Activated CD8-positive, alpha-beta memory T cell treated with anti-CD3 and anti-CD28 coated beads for 36 hours (primary cell): ENCODE measurements around the gene KSR2. TPM values are rescaled to one million over a fixed set of nuclear protein-coding genes. Genes with fewer than 3 reads are reported as not detected.

ENCODE experiments used
- CTCF ChIA-PET: fragments of 350-600 bp; sonication (Branson Sonifier 250); formaldehyde crosslinking; loops from one replicate; lab custom pipeline; 2021; ENCODE audit warnings: antibody characterized with exemption; lab: Charles Lee
- POLR2A ChIA-PET: fragments of 350-600 bp; sonication (Branson Sonifier 250); formaldehyde crosslinking; loops from one replicate; lab custom pipeline; 2021; ENCODE audit warnings: antibody characterized with exemption; lab: Charles Lee
- total RNA-seq, 2 experiments: library from RNA; stranded (reverse); gene quantifications; one replicate each; pipeline ENCODE4 v1.2.3, GENCODE V29; 2021

The KSR2 gene
- total RNA-seq, 2 experiments from 2014 or later, result 0.02 TPM; not detected in 1

DNA sequence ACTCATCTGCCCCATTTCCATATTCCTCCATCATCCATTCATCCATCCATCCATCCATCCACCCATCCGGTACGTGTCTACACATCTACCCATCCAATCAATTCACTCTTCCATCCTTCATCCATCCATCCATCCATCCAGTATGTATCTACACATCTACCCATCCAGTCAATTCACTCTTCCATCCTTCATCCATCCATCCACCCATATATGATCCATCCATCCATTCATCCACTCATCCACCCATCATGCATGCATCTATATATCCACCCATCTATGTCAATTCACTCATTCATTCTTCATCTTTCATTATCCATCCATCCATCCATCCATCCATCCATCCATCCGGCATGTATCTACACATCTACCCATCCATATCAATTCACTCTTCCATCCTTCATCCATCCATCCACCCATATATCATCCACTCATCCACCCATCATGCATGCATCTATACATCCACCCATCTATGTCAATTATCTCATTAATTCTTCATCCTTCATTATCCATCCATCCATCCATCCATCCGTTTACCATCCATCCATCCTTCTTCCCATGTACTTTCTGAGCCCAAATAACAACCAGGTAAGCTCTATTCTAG, 498.8 kb downstream of the KSR2 start:
- CTCF ChIA-PET, result no interaction called here
- POLR2A ChIA-PET, result no interaction called here

DNA sequence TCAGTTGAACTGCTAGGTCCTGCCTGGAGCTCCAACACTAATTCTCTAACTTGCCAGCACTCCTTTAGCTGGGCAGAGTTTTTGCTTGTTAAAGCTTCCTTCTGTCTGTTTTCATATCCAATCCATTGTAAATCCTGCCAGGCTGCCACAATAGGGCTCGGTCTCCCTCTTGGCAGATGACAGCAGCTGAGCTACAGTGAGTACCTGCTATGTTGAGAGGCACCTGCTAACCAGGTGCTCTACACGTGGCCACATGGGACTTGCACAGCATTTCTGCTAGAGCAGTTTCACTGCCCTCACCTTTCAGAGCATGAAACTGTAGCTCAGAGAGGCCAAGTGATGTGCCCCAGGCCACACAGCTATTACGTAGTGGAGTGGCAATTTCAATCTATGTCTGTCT, 500.8 kb downstream of the KSR2 start:
- CTCF ChIA-PET, result no interaction called here
- POLR2A ChIA-PET, result no interaction called here

DNA sequence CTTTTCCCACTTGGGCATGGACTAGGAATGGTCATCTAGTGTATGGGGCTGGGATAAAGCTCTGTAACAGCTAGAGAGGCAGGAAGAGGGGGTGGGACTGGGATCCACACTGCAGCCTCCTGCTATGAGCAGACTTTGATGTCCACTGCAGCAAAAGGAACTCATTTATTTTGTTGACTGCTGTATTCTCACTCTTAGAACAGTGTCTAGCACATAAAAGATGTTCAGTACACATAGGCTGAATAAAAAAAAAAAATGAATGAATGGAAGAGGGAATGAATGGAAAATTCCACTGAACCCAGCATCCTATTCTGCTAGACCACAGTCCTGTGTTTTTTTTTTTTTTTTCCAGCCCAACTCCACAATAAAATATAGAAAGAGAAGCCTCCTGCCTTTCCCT, 501.2 kb downstream of the KSR2 start:
- POLR2A ChIA-PET, result no interaction called here
- CTCF ChIA-PET, result no interaction called here

DNA sequence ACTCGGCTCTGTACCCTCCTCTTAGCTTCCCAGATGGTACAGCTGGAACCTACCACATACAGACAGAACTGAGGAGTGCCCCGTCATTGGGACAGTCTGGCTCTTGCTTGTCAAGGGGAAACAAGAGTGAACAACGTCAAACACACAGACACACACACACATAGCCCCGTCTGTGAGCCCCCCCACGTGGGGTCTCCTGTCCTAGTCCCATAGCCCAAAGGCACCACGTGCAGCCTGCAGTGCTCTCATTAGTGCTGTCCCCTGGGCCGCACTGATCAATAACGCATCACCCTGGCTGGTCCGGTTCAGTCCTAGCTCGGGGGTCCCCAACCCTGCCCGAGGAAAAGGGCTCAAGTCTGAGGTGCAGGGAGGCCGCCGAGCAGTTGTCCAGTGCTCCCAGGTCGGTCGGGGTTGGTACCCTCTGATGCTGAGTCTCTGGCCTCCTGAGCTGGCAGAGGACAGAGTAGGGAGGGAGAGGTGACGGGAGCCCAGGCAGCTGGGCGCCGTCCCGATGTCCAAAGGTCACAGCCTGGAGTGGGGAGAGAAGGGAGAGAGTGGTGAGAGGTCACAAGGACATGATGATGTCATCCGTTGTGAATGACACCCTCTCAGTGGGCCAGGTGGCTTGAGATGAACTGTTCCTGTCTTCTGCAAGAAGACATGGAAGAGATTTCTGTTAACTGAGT, 502.0 kb downstream of the KSR2 start:
- ChIA-PET POLR2A (no interaction called here), CTCF (no interaction called here)

DNA sequence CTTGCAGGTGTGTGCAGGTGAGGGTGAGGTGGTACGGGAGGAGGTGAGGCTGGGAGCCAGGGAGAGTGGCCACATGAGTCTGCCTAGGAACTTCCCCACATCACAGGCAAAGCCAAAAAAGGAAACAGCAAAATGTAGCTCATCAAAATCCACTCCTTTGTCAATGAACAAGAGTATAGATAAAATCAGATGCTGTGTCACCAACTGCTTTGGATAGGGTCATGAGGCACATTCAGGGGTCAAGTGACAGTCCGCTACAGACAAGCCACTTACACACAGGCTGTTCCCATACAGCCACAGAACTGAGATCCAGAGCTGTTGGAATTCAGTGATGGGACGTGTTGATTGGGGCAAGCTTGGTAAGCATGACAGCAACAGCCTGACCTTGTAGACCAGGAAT, 507.1 kb downstream of the KSR2 start:
- POLR2A ChIA-PET, result no interaction called here
- CTCF ChIA-PET, result no interaction called here

DNA sequence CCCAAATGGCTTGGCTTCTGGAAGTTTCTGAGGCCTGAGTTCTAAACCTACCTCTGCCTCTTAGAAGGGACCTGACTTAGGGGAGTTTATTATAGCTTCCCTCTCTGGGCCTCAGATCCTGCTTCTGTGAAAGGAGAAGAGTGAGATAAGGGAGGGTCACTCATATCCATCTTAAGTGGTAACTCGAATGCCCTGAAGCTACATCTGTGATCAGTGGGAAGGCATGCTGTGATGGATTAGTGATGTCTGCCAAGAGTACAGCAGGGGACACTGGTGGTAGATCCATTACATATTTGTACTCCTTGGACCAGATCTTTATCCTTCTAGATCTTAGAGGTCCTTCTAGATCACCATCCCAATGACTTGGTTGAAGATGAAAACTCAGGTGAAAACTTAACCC, 509.6 kb downstream of the KSR2 start:
- CTCF ChIA-PET, result no interaction called here
- POLR2A ChIA-PET, result no interaction called here

DNA sequence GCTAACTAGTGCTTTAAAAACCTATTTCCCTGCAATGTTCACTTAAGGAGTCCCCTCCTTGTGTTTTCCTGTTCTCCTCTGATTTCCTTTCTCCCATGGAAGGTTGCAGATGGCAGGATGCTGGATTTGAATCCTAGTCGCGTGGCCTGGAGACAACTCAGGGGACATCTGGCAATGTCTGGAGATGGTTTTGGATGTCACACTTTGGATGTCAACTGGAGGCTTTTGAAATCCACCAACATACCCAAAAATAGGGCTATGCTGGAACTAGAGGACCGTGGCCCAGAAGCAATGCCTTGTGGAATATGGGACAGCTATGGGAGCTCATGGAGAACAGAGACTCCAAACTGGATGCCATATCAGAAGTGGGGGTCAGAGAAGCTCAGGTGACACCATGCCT, 511.6 kb downstream of the KSR2 start:
- ChIA-PET CTCF (no interaction called here), POLR2A (no interaction called here)

DNA sequence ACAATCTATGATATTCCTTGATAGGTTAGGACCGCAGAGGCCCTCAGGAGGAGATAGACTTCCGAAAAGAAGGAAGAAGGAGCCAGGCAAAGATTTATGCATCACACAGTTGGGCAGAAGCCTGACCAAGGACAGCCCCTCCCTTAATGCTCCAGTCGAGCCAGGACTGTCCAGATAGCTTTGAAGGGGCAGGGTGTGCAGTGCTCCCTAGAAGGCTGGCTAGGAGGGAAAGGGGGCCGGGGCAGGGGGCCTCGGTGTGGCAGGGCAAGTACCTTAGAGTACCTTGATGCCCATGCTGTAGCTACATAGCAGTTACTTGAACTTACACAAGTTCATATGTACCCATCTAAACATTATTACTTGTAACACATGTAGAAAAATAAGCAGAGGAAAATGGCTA, 512.7 kb downstream of the KSR2 start:
- CTCF ChIA-PET, result no interaction called here
- POLR2A ChIA-PET, result no interaction called here

DNA sequence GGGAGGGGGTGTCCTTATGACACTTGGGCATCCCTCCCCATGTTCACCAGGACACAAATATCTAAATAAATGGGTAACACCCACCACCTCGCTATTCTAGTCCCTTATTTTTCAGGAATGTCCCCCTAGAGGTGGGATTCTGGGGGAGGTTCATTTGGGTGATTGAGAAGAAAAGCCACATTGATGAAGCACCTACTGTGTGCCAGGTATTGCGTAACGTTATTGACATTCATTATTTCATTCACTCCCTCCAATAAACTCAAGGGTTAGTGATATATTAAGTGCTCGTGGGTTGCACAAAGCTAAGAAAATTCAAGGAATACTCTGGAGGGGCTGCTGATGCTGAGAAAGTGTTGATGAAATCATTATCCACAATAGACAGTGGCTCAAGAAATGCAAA, 514.8 kb downstream of the KSR2 start:
- ChIA-PET POLR2A (no interaction called here), CTCF (no interaction called here)

DNA sequence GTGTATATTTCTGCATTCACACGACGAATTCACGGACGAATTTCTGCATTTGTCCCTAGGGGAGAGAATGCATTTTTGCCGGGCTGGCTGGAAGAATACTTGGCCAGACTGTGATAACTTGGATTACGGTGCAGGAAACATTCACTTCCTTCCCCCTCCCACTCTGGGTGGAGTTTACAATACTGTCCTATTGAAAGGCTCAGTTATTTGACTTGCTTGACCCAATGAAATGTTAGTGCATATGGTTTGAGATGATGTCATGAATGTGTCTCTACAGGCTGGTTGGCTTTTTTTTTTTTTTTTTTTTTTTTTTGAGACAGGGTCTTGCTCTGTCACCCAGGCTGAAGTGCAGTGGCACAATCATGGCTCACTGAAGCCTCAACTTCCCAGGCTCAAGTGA, 516.7 kb downstream of the KSR2 start:
- CTCF ChIA-PET, result no interaction called here
- POLR2A ChIA-PET, result no interaction called here

DNA sequence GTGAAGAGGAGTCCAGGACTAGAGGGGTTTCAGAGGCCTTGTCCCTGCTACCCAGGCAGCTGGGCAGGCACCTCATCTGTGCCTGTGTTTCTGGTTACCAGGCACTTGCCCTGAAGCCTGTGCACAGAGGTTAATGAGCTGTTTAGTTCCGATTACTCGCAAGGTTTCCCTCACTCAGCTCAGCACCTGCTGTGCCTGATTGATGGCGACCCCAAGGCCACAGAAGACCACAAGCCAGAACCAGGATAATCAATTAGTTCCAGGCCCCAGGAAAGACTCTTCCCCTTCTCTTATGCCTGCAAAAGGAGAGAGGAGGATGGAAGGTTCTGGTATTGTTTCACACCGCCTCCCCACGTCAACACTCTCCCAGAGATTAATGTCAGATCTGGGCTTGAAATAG, 518.6 kb downstream of the KSR2 start:
- ChIA-PET POLR2A (no interaction called here), CTCF (no interaction called here)

DNA sequence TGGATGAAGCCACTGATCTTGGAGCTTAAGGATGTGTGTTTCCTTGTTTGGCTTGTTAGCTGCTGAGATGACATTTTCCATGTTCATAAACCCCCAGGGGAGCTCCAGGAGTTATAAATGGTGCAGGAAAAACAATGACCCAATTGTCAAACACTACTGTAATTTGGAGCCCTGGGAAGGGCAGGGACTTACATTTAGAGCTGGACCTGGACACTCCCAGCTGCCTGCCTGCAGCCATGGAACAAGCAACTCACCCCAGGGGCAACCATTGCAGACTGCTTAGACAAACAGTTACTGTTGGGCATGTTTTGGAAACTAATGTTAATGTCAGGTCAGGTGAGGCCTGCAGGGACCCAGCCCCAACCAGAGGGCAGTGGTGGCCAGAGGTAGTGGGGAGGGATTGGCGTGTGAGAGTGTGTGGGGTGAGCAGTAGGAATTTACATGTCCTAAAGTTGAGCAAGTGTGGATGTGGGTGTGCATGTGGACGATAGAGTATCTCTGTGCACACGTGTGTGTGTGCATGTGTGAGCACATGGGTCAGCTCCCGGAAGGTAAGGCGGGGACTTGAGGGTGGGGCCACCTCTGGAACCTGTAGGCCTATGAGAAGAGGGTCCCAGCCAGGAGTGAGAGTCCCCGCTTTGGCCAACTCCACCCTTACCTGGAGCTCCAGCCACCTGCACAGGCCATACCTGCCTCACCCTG, 521.0 kb downstream of the KSR2 start:
- POLR2A ChIA-PET, result no interaction called here
- CTCF ChIA-PET, result no interaction called here

DNA sequence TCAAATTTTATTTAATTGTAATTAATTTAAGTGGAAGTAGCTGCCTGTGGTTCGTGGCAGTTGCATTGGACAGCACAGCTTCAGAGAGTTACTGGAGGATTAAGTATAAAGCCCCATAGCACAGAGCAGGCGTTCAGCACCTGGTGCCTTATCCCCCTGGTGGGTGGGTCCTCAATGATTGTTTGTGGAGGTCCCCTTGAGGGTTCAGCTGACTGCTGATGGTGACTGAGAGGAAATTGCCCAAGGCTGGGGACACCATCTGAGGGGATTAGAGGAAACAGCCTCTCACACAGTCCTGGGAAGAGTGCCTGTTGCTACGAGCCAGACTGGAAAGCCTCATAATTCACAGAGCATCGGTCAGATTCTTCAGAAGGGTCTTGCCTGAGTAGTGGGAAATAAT, 524.0 kb downstream of the KSR2 start:
- POLR2A ChIA-PET, result no interaction called here
- CTCF ChIA-PET, result interaction anchor here (0.5 kb wide), 1 partner anchor 20 kb away, joined by 4 read pairs; no protein-coding TSS in a partner anchor

DNA sequence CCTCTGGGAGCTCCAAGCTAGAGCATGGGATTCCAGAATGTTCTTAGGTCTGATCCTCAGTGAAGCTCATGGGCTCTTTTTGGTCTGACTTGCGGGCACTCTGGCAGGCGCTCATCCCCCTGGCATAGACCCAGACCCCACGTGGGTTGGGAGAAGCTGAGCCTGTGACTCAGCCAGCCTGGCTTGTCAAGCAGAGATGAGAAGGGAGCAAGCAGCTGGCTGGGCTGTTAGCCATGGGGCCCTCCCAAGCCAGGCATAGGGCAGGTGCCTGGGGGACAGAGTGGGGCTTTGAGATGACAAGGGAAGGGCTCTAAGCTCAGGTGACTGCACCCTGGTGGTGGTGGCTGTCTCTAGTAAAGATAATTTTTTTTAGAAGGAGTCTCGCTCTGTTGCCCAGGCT, 527.0 kb downstream of the KSR2 start:
- ChIA-PET POLR2A (no interaction called here), CTCF (no interaction called here)

DNA sequence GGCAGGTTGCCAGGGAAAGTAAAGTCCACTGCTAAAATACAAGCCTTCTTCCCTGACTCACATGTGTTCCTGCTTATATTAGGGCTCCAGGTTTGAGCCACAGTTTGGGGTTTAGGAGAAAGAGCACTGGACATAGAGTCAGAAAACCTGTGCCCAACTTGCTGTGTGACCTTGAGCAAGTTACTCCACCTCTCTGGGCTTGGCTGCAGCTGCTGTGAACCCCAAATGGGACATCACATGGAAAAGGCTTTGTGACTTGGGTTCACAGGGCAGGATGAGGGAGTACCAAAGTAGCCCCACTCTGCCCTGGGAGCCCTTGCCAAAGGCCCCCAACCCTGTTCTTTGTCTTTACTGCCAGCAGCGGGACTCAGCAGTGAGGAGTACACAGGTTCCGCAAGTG, 528.4 kb downstream of the KSR2 start:
- CTCF ChIA-PET, result no interaction called here

DNA sequence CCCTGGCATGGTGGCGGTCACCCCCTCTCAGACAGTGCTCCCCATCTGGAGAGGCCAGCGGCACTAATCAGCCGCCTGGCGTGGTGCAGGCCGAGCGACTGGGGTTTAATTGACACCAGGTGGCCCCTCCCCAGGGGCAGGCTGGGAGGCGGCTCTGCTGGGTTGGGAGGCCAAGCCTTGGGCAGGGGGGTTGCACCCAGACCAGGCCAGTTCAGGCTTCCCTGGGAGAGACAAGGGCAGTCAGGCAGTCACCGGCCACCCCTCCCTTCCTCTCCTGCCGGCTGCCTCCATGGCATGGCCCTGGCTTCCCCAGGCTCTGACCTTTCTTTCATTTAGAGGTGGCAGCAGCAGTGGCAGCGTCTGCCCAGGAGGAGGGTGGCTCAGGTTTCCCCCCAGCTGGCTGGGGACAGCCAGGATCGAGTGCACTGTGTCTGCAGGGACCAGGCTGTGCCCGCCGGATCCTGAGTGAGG, 529.2 kb downstream of the KSR2 start:
- POLR2A ChIA-PET, result no interaction called here
- CTCF ChIA-PET, result no interaction called here

More for the DNA sequence above, 528.4 kb downstream of the KSR2 start:
- POLR2A ChIA-PET, result no interaction called here

DNA sequence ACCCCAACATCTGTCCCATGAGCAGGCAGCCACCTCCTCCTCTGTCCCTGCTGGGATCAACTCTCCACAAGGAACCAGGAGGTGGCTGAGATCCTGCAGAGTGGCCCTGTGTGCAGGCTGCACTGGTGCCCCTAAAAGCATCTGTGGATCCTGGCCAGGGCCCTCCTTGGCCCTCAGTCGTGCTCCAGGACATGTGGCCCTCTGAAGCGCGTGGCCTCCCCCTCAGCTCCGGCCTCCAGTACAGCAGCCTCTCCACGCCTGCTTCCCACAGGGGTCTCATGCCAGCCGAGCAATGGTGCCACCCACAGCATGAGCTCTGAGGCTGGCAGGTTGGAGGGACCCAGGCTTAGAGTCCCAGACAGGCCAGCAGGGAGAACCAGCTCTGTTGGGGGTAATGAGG, 530.0 kb downstream of the KSR2 start:
- POLR2A ChIA-PET, result no interaction called here

DNA sequence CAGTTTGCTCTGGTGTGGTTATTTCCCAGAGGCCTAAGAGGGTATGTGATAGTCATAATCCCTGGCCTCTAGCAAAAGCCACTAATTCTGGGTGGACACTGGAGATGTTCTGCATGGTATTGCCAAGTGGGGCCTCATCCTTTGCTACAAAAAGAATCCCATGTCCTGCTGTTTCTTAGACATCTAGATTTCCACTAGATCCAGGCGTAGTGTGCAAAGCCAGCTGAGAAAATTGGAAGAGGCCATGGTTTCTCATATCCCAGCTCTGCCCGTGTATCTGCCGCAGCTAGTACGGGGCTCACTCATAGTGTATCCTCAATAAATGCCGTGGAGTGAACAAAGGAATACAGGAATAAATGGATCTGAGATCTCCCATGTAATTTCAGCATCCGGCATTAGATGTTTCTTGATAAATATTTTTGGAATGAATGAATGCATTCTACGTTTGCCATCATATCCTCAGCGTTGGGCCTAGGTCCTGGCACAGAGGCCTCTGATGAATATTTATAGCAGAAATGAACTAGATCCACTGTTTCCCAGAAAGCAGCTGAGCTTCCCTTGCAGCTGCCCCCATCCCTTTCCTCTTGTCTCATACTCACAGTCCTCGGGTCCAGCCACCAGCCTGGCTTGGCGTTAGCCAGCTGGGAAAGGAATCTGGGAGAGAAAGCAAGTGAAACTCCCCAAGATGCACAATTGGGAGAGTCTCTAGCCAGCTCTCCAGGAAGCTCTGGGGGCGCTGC, 531.1 kb downstream of the KSR2 start:
- CTCF ChIA-PET, result no interaction called here
- POLR2A ChIA-PET, result no interaction called here

More for the DNA sequence above, 530.0 kb downstream of the KSR2 start:
- CTCF ChIA-PET, result no interaction called here

DNA sequence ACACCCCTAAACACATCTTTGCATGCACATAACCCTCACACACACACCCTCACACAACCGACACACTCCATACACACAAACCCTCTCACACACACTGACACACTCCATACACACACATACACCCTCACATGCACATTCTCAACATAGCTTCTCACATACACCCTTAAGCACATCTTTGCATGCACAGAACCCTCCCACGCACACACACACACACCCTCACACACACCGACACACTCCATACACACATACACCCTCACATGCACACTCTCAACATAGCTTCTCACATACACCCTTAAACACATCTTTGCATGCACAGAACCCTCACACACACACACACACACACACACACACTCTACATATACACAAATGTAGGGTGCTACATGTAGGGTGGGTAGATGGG, 534.9 kb downstream of the KSR2 start:
- CTCF ChIA-PET, result no interaction called here
- POLR2A ChIA-PET, result no interaction called here

DNA sequence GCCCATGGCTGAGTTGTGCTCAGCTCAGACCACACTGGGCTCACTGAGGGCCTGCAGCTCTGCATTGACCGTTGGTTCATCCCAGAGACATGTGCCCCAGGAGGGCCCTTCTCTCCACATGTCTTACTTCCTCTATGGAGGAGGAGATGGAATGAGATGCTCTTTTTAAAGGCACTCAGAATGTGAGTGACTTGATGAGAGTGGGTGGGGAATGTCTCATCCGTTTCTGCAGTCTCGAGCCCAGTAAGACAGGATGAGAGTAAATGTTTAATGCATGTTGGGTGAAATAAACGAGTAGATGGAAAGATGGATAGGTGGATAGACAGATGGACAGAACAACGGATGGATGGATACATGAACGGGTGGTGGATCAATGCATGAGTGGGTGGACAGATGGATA, 538.5 kb downstream of the KSR2 start:
- ChIA-PET CTCF (no interaction called here), POLR2A (no interaction called here)
